HG02571 (cell line): ENCODE results near the gene SMIM43.
A peak's percentile ranks its signal among the peaks of the same experiment; 100 is the strongest.

Source experiments
- ATAC-seq: cut with Tn5 transposase; IDR thresholded peaks from one replicate; pipeline ENCODE4 v1.9.1; 2021; ENCODE audit warnings: mild to moderate bottlenecking, moderate library complexity; ENCODE audit not compliant: unreplicated experiment

The SMIM43 gene

DNA sequence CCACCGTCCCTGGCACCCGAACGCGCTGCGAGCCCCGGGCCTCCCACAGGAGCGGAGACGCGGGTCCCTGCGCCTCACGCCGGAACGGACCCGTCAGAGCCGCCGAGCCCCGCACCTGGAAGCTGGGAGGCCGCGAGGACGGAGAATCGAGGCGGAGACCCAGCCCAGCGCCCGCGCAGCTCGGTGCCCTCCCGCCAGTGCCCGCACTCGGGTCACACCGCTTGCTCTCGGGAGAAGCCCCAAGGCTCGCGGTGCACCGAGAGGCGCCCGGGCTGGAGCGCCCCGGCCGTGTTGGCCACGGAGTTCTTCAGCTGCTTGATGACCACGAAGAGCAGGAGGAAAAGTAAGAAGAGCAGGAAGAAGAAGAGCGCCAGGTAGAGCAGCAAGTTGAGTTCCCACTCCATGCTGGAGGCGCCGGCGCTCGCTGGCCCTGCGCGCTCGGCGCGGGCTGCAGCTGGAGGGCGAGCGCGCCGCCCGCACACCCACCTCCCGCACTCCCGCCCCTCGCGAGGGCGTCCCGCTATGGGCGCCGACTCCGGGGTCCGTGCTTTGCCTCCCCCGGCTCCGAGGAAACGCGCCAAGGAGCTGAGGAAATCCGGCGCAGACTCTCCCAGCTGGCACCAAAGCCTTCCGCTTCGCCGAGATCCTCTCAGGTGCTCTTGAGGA is at the start of gene SMIM43:
TSS of gene SMIM43 (minus strand) at position 463 of the 666 bp plus-strand sequence. CDS start at position 404, 59 bp downstream.
- no peak for ATAC-seq

- no peak for ATAC-seq
Observed at GRCh38 chr4:121814756-121815155, 49.8 kb upstream of the SMIM43 start.

DNA sequence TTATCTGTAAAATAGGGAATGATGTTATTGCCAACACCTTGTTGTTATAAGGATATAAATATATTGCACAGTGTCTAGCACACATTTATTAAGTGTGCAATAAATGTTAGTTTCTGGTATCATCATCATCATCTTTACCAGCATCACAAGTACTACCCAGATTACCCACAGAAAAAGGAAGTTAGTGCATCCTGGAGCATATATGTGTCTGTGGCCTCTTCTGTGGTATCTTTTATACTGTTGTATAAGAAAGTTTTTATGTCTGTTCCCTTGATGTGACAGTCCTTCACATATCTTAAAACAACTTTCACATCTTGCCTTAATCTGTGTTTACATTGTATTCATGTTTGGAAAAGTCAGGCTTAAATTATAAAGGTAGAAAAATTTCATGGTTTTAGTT is 46.2 kb upstream of the SMIM43 start:
- no peak for ATAC-seq

DNA sequence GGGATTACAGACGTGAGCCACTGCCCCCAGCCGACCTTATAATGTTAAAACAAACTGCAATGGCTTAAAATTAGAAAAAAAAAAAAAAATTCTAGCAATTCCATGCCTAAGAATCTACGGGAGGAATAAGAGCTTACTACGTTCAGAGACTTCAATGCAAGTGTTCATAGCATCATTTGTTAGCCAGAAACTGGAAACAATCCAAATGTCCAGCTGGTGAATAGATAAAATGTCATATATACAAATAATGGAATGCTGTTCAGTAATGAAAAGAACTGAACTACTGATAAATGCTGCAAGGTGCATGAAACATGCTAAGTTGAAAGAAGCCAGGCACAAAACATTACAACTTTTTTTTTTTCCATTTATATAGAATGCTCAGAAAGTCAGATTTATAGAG is 41.4 kb upstream of the SMIM43 start:
- no peak for ATAC-seq

GRCh38 chr4:121801715-121802075 is 36.7 kb upstream of the SMIM43 start:
- ATAC-seq = no peak

GRCh38 chr4:121800961-121801714 is 36.2 kb upstream of the SMIM43 start, which contains the start of gene EXOSC9:
Gene EXOSC9 (plus strand): TSS chr4:121801323. CDS start chr4:121801425, 102 bp downstream.
- ATAC-seq = peak; percentile 77

GRCh38 chr4:121800638-121800960 is 35.6 kb upstream of the SMIM43 start:
- peak; percentile 29 for ATAC-seq

GRCh38 chr4:121799867-121800501 is 35.0 kb upstream of the SMIM43 start:
- ATAC-seq = no peak

- no peak for ATAC-seq
Observed at GRCh38 chr4:121799208-121799823, 34.4 kb upstream of the SMIM43 start.

- ATAC-seq = no peak
Observed at GRCh38 chr4:121796283-121796682, 31.3 kb upstream of the SMIM43 start.

GRCh38 chr4:121794505-121795188 is 29.7 kb upstream of the SMIM43 start:
- no peak for ATAC-seq

DNA sequence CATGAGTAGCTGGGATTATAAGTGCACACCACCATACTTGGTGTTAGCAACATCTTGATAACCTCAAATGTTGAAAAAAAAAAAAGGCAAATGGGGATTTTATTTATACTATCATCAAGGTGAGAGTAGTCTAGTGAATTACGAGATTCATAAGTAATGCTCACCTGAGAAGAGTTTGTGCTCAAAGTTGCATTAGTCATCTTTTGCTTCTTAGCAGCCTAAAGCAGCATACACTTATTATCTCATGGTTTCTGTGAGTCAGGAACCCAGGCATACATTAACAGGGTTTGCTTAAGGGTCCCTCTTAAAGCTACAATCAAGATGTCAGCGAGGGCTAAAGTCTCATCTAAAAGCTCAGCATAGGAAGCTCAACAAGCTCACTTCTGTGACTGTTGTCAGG is 28.0 kb upstream of the SMIM43 start:
- no peak for ATAC-seq

- ATAC-seq = no peak
Observed at GRCh38 chr4:121791481-121791880, 26.5 kb upstream of the SMIM43 start.

GRCh38 chr4:121790976-121791375 is 26.0 kb upstream of the SMIM43 start:
- ATAC-seq = no peak

DNA sequence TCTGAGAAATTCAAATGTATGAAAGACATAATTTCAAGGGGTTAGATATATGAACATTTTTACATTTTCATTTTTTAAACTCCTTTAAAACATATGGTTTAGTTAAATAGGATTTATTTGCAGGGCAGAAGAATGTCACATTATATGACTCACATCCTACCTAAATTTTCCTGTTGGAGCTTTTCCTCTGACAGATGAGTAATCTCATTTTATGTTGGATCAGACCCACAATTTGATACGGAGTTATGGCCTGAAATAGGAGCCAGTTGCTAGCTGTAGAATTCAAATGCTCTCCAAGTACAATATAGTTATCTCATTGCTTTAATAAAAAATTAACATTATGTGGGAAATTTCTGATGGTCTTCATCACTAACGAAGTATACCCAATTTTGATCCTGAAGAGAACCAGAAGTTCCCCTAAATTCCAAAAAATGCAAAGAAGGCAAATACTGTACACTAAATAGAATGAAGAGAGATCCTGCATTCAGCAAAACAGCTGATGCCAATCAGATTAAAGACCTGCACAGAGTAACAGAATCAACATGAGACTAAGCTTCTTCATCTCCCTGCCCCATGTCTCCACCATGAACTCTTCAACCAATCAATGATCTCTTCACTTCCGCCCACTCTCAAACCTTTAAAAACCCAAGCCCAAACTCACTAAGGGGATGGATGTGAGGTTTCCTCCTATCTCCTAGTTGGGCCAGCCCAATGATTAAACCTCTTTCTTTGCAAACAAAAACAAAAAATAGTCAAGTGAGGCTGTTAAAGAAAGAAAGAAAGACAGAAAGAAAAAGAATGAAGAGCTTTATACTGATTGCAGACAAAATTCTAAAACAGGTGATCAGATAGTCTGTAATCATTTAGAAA is 25.2 kb upstream of the SMIM43 start:
- ATAC-seq = no peak

DNA sequence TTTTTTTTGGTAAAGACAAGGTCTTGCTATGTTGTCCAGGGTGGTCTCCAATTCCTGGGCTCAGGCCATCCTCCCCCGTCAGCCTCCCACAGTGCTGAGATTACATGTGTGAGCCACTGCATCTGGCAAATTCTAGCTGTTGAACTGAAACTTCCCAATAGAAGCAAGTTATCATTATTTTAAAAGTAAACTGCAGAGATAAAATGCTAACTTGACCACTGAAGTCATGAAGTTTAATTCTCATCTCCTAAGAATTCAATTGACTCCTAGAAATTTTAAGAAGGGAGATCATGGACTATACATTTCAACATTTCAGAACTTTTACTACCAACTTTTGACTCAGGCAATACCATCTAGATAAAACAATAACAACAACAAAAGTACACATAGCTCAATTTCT is 24.5 kb upstream of the SMIM43 start:
- ATAC-seq = peak; percentile 7

DNA sequence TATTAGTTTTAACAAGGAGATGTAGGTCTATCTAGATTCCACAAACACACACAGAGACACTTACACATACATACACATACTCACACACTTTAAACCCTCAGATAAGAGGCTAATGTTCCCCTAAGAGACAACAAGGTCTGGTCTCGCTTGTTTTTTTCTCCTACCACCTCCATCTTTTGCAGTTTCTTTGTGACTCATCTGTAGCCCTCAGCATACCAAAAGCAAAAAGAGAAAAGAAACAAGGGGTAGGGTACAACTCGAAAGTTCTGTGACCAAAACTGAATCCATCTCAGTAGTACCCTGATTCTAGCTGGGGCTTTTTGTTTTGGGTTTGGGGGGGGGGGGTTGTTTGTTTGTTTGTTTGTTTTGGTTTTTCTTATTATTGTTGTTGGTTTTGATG is 23.9 kb upstream of the SMIM43 start:
- peak; percentile 91 for ATAC-seq

DNA sequence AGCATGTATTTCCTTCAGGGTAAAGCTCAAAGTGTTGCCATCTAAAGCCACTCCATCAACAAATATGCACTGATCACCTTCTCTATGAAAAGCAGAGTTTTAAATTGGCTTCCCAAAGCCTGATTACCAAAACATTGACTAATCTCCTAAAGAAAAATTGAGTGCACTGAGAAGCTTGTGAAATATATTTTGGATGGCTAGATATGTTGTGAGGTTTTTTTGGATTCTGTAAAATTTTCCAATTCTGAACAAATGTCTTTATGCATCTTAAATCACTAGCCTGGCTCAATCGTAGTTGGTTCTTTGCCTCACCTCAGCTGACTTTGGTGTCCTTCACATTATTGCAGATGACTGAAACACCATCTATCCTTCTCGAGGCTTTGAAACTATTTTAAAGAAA is 21.3 kb upstream of the SMIM43 start:
- ATAC-seq = no peak

DNA sequence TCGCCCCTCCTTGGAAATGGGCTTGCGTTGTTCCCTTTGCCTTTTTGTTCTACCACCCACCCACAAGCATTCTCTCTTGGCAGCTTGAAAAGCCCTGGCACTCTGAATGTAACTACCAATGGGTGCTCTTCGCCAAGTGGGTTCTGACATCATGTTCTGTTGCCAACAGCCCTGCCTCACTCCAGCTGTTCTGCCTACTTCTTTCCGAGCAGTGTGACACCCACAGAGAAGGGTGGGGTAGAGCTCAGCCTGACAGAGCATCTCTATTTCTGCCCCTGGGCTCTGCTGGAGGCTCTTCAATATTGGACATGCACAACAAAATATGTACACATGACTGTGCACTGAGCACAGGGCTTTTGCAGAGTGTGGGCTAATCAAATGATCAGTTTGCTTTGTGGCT is 20.5 kb upstream of the SMIM43 start:
- no peak for ATAC-seq

DNA sequence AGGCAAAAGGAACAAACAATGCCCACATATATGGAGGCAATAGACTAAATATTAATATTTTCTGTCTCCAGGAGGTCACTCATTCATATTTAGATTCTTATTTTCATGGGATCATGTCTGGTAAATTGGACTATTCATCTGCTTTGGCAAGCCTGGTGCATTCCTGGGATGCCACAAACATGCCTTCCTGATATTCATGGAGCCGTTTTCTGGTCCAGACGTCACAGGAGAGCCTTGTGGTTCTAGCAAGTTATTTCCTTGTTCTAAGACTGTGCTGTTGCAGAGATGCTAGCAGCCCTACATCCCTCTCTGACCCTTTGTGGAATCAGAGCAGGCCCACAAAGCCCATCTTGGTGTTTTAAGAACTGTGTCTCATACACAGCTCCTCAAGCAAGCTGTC is 20.0 kb upstream of the SMIM43 start:
- no peak for ATAC-seq
